Calu3 (cell line): ENCODE data around the gene CEMIP. TPM values are rescaled to one million over a fixed set of nuclear protein-coding genes. Genes with fewer than 3 reads are reported as not detected.

Experiments used
- BruUV-seq: library from RNA; stranded (reverse); fragments of 400-500 nt; replicated peaks from 2 replicates; lab custom pipeline; 2021; lab: Mats Ljungman, UMichigan
- CTCF ChIA-PET: fragments of 300-600 bp; sonication (Branson Sonifier 250); formaldehyde crosslinking; loops from one replicate; lab custom pipeline; 2022; ENCODE audit warnings: antibody characterized with exemption; lab: Charles Lee
- DNase-seq: peaks from one replicate; pipeline ENCODE4 v3.0.0; 2022
- H3K27ac Mint-ChIP-seq: one replicate; pipeline ENCODE4 v1.8.0; 2022; ENCODE audit warnings: mixed read lengths; ENCODE audit not compliant: unreplicated experiment
- H3K27me3 Mint-ChIP-seq: one replicate; pipeline ENCODE4 v1.8.0; 2022; ENCODE audit warnings: mixed read lengths; ENCODE audit not compliant: unreplicated experiment
- H3K36me3 Mint-ChIP-seq: one replicate; pipeline ENCODE4 v1.8.0; 2022; ENCODE audit warnings: mild to moderate bottlenecking, moderate library complexity, mixed read lengths; ENCODE audit not compliant: insufficient read depth, unreplicated experiment
- H3K4me1 Mint-ChIP-seq: one replicate; pipeline ENCODE4 v1.8.0; 2022; ENCODE audit warnings: mild to moderate bottlenecking, low read depth, mixed read lengths; ENCODE audit not compliant: unreplicated experiment
- H3K4me3 Mint-ChIP-seq: one replicate; pipeline ENCODE4 v1.8.0; 2022; ENCODE audit warnings: mild to moderate bottlenecking, low read depth, moderate library complexity, mixed read lengths; ENCODE audit not compliant: unreplicated experiment
- H3K9me3 Mint-ChIP-seq: one replicate; pipeline ENCODE4 v1.8.0; 2022; ENCODE audit warnings: low read depth, mixed read lengths; ENCODE audit not compliant: unreplicated experiment
- intact Hi-C: fragments of 100-400 bp; cut with micrococcal nuclease; formaldehyde crosslinking; loops from one replicate; pipeline ENCODE4 v1.10.0; 2022; ENCODE audit not compliant: unreplicated experiment
- total RNA-seq: library from RNA; stranded (reverse); gene quantifications from 2 replicates; pipeline ENCODE4 v1.2.3, GENCODE V29; 2022
- TF ChIP-seq, protein P1 (sequence below): fragments of 200-600 bp; IDR thresholded peaks from one replicate; pipeline ENCODE4 v1.8.0; 2022; ENCODE audit warnings: antibody characterized with exemption; ENCODE audit not compliant: unreplicated experiment

The CEMIP gene
- total RNA-seq, 1 experiment from 2014 or later, result 1.8 TPM

DNA sequence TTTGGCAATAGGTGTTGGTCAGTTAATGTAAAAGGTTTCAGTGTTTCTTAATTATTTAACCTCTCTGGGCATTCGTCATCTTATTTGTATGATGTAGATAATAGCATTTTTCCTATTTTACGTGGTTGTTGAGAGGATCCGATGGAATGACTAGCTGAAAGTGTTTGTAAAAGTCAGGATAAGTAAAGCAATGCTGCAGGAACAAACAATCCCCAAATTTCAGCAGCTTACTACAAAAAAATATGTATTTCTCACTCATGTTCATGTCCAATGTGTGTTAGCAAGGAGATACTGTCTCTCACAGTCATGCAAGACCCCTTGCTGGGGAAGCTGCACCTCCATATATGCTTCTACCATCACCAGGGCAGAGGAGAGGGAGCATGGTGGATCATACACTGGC, 38.7 kb downstream of the CEMIP start:
- no peaks in the 10 kb centered on the region for H3K36me3 Mint-ChIP-seq
- no TSS peak for BruUV-seq
- H3K9me3 Mint-ChIP-seq, result no peaks in the 10 kb centered on the region
- no peak overlapping the region for H3K27ac Mint-ChIP-seq
- DNase-seq, result no peak
- H3K27me3 Mint-ChIP-seq, result peaks cover 14% of the 10 kb centered on the region
- TF ChIP-seq, protein P1, sequence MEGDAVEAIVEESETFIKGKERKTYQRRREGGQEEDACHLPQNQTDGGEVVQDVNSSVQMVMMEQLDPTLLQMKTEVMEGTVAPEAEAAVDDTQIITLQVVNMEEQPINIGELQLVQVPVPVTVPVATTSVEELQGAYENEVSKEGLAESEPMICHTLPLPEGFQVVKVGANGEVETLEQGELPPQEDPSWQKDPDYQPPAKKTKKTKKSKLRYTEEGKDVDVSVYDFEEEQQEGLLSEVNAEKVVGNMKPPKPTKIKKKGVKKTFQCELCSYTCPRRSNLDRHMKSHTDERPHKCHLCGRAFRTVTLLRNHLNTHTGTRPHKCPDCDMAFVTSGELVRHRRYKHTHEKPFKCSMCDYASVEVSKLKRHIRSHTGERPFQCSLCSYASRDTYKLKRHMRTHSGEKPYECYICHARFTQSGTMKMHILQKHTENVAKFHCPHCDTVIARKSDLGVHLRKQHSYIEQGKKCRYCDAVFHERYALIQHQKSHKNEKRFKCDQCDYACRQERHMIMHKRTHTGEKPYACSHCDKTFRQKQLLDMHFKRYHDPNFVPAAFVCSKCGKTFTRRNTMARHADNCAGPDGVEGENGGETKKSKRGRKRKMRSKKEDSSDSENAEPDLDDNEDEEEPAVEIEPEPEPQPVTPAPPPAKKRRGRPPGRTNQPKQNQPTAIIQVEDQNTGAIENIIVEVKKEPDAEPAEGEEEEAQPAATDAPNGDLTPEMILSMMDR, result no peak
- CTCF ChIA-PET, result interaction anchor here (0.9 kb wide), 1 partner anchor 41 kb away, joined by 3 read pairs; no protein-coding TSS in a partner anchor
- intact Hi-C loops, result no loop called here
- H3K4me1 Mint-ChIP-seq, result no peaks in the 10 kb centered on the region
- H3K4me3 Mint-ChIP-seq, result no peak overlapping the region

DNA sequence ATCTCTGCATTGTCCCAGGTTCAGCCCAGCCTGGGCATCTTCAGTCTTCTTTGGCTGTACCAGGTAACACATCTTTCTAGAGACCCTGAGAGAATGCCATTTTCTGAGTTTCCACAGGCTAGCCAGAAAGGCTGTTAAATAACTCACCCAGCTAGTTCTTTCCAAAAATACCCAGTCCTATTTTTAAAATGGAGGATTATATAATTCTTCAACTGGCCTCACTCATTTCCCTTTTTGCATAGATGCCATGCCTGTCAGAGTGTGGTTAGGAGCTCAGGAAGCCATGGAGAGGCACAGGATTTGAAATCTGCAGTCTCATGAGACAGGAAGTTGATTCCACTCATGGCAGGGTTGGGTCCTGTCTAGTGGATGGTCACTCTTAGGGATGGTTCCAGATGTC, 39.8 kb downstream of the CEMIP start:
- TF ChIP-seq, protein P1, result no peak
- H3K27me3 Mint-ChIP-seq, result peaks cover 14% of the 10 kb centered on the region
- DNase-seq, result no peak
- no peak overlapping the region for H3K27ac Mint-ChIP-seq
- H3K4me3 Mint-ChIP-seq, result no peak overlapping the region
- intact Hi-C loops, result no loop called here
- no peaks in the 10 kb centered on the region for H3K36me3 Mint-ChIP-seq
- BruUV-seq, result no TSS peak
- CTCF ChIA-PET, result interaction anchor here (0.9 kb wide), 1 partner anchor 42 kb away, joined by 3 read pairs; no protein-coding TSS in a partner anchor
- H3K9me3 Mint-ChIP-seq, result no peaks in the 10 kb centered on the region
- H3K4me1 Mint-ChIP-seq, result no peaks in the 10 kb centered on the region

DNA sequence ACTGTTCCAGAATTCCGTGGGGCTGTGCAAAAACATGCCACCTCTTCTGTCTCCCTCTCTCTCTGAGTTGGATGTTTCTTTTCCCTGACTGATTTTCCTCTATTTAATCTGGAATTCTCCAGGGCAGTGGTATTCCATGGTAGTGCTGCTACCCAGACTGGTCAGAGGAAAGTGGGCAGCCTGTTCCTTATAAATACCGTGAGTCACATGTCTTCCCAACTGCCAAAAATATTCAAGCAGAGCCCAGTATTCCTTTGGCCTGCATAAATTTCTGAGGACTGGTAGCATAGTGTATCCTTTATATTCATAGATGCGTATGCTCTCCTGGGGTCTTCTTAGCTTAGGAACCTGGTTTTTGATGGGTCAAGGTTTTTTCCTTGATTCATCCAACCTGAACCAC, 40.9 kb downstream of the CEMIP start:
- Mint-ChIP-seq H3K36me3 (no peaks in the 10 kb centered on the region), H3K4me1 (no peaks in the 10 kb centered on the region), H3K27me3 (peaks cover 10% of the 10 kb centered on the region), H3K9me3 (no peaks in the 10 kb centered on the region), H3K27ac (no peak overlapping the region), H3K4me3 (no peak overlapping the region)
- BruUV-seq, result no TSS peak
- intact Hi-C loops, result no loop called here
- no peak for DNase-seq
- CTCF ChIA-PET, result no interaction called here
- TF ChIP-seq, protein P1, result no peak

DNA sequence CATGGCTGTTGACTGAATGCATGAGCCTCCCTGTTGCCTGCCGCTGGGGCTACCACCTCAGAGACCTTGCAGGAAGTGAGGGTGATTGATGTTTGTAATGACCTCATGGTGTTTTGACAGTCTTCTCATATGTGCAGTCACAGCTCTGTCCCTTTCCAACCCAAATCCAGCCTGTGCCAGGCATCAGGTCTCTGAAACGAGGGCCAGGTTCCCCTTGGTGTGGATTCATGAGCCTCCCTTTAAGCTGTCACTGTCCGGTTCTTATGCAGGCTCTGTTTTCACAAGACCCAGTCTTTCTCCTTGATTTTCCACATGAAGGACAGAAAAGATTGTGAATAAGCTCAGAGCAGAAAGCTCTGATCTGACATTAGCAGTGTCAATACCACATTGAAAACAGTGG, 43.1 kb downstream of the CEMIP start:
- Mint-ChIP-seq H3K27ac (no peak overlapping the region), H3K4me3 (no peak overlapping the region), H3K27me3 (no peaks in the 10 kb centered on the region), H3K36me3 (no peaks in the 10 kb centered on the region), H3K9me3 (no peaks in the 10 kb centered on the region), H3K4me1 (no peaks in the 10 kb centered on the region)
- intact Hi-C loops, result no loop called here
- CTCF ChIA-PET, result no interaction called here
- TF ChIP-seq, protein P1, result no peak
- DNase-seq, result no peak
- BruUV-seq, result no TSS peak
